Measurements from ENCODE around the gene ELFN1.

The ELFN1 gene

DNA sequence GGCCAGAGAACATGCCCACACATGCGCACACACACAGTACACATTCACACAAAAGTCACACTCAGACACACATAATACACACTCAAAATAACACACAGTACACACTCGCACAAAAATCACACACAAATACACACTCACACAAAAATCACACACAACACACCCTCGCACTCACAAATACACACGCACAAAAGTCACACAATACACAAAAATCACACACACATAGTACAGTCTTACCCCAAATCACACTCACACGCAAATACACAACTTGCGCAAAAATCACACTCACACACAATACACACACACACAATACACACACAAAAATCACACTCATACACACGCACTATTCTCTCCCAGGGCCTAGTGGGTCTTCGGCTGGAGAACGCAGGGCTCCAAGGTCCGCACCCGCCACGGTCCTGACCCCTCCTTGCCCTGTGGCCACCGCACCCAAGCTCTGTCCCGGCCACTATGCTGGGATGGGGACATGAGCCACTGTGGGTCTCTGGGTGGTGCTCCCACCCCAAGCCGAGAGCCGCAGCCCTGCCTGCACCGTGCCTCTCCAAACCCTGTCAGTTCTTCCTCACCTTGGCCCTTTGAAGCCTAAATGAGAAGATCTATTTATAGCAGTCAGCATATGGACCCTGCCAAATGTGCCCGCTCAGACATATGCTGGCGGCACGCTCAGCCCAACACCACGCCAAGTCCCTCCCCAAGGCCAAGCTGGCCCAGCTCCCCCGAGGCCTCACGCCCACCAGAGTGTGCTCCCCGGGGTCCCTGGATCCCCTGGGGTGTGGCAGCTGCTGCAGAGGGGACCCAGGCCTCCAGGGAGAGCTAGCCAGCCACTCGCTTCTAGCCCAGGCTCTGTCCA is 55.9 kb downstream of the ELFN1 start:
- DNase-seq (ENCODE audit: low spot score), result no peak

DNA sequence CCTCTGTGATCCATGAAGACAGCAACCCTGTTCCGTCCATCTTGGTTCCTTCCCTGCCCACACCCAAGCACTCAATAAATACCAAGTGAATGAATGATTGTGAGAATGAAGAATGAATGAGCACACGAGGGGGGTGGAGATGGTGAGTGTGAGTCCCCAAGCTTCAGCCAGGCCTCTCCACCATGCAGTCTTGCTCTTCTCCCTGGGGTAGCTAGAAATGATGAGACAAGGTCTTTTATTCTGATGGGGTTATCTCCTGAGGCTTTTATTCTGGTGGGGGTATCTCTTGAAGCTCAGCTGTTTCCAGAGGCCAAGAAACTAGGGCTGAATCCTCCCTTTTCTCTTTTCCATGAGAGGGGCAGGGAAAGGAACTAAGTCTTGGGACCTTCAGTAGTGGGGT is 57.0 kb downstream of the ELFN1 start:
- no peak for DNase-seq (ENCODE audit: low spot score)

DNA sequence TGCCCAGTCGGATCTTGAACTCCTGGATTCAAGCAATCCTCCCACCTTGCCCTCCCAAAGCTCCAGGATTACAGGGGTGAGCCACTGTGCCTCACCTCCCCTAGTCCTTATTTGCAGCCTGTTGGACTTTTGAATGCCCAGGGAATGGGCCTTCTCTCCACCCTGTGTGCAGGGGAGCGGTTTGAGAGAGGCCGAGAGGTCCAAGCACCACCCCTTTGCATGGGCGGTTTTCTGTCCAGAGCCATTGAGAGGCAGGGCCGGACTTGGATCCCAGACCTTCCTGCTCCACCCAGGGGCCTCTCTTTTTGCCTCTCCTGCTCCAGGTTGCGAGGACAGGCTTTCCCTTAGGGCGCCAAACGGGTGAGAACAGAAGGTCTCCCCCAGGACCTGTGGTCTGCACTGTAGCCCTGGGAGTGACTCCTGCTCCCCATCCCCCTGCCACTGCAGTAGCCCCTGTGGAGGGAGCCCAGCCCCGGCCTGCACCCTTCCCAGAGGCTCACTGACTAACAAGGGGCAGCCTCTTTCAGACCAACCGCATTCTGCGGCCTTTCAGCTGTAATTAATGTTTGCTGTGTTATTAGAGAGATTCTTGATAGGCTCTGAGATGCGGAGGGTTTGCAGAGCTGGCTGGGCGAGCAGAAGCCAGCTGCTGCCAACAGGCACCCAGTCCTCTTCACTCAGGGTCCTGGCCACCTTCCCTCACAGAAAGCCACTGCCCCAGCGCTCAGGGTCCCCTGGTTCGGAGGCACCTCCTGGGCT is 57.9 kb downstream of the ELFN1 start:
- DNase-seq (ENCODE audit: low spot score), result no peak

DNA sequence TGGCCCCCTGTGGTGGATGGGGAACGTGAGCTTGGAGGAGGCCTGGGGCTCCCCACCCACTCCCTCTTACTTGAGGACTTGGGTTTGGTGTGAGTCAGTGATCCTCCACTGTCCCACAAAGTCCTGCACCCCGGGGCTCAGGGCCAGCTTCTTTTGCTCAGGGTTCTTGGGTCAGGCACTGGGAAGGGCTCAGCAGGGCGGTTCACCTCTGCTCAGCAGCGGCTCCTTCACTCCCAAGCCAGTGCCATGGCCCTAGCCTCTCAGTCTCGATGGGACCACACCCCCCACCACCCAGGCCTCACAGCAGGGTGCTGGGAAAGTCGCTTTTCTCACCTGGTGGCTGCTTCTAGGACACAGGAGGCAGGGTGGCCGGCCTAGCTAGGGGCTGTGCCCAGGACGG is 59.1 kb downstream of the ELFN1 start:
- DNase-seq (ENCODE audit: low spot score), result no peak

DNA sequence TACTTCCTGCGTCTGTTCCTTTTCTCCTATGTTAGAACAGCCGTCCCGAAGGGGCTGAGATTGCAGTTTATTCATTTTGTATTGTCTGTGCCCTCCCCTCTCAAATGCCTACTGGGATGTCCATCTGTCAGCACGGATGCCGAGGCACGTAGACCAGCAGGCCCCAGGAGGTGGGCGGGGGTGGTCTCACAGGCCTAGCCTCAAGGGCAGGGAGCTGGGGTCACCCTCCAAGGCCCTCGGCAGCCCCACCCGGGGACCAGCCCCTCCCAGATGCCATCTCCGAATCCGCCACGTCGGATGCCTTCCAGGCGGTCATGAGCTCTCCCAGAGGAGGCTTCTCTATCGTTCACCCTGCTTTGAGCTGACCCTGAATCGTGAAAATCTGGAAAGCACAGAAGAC is 59.7 kb downstream of the ELFN1 start:
- DNase-seq (ENCODE audit: low spot score), result no peak

DNA sequence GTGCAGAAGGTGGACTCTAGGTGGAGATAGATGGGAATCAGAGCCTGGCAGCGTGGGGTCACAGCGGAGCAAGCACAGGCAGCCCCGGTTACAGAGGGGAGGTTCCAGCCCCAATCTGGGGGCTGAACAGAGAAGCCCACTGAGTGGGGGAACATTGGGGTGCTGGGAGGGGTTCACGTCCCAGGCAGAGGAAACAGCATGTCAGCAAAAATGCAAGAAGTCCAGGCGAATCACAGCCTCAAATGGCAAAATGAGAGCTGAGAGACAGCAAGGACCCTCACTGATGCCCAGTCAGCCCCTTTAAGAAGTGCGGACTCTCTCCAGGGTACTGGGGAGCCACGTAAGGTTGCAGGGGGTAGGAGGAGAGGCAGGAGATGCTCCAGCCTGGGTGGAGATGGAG is 62.0 kb downstream of the ELFN1 start:
- no peak for DNase-seq (ENCODE audit: low spot score)

DNA sequence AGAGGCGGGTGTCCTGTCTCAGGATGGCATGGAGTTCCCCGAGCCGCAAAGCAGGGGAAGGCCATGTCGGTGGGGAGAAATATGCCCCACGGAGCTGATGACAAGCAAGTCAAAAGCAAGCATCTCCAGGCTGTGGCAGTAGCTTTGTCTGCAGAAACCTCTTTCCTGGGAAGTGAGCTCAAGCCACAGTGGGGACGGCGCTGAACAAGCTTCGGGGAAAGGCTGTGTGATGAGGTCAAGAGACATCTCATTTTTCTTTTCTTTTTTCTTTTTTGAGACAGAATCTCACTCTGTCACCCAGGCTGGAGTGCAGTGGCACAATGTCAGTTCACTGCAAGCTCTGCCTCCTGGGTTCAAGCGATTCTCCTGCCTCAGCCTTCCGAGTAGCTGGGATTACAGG is 62.6 kb downstream of the ELFN1 start:
- DNase-seq (ENCODE audit: low spot score), result no peak

DNA sequence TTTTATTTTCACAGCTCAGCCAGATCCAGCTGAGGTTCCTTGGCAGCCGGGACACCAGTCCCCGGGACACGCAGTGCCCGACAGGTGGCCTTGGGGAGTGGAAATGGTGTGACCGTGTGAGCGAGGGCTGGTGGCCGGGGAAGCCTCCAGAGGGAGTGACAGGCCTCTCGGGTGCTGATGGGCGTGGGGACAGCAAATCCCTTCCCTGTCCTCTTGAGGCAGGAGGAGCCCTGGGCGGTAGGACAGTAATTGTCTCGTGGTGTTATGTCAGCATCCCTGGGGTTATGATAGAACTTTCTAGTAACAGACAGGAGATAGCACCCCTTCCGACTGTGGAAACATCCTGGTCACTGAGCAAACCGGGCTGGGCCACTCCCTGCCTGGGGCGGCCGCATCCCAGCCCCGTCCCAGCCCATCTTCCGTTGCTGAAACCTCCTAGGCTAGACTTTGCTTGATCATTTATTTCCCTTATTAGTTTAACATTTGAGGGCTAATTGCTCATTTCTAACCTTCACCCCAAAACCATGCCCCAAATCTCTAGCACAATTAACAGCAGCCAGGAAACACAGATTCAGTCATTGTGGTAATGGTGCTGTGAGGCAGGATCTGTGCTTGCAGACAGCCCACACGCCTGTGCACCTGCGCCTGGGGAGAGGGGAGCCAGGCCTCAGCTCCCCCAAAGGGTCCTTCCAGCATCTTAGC is 63.3 kb downstream of the ELFN1 start:
- no peak for DNase-seq (ENCODE audit: low spot score)

DNA sequence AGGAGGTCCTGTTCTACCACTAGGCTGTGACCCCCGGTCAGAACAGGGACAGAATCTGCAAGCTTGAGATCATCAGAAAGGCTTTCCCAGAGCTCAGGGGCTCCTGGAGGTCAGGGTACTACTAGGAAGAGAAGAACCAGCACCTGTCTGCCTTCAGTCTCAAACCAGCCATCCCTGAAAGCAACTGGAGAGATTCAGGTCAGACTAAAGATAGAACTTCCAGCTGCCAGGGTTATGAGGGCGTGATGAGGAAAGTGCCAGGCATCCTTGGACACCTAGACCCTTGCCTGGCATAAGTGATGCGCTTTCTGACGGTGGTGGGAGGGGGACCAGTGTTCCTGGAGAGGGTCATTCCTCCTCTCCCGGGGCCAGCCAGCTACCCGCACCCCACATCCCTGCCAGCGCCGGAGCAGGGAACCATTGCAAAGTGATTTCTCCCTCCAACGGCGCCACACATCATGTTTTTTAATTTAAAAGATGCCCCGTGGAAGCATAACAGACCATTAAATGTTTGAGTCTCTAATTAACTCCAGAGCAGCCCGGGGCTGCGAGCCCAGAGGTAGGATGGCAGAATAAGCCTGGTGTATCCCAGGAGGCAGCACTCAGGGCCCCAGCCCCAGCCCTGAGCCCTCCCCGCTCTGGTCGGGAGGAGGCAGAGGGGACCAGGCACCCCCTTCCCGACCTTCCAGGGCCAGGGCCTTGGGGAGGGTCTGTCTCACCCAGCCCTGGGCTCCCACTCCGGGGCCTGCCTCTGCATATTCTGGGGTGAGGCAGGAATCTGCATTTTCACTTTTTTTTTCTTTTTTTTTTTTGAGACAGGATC is 64.0 kb downstream of the ELFN1 start:
- DNase-seq (ENCODE audit: low spot score), result no peak

DNA sequence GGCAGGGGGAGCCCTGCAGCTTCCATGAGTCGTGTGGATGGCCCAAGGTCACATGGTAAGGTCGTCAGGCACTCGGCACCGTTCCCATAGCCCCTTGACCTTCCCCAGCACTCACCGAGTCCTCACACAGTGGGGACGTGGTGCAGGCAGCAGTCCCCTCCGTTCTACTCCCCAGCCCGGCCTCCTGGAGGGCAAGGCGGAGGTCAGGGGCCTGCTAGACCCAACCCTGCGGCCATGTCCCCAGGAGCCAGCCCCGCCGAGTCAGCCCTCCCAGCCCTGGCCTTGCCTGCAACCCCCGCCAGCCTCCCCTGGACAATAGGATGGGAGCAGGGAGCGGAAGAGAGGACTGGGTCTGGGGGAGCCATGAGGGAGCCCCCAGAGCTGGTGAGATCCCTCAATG is 65.2 kb downstream of the ELFN1 start:
- no peak for DNase-seq (ENCODE audit: low spot score)

DNA sequence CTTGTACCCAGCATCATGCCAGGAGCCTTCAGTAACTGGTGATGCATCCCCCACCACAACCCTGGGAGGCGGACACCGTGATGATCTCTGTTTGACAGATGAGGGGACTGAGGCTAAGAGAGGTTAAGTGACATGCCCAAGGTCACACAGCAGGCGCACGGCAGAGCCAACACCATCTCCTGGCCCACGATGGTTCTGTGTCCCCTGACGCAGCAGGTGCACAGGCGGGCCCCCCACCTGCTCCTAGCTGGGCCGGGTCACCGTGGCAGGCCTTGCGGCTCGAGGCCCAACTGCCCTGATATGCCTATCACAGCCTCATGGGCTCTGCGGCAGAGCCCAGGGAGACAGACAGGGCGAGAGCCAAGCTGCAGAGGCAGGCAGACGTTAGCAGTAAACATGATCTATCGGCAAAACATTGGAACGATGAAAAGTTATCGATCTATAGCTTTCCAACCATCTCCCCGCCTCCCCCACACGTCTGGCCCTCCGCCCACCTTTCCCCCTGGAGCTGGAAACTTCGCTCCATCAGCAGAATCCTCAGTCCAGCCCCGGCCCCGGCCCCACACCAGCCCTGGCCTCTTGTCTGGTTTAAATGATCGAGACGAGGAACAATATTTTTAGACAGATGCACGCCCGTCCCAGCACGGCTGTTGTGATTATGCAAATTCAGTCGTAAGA is 65.9 kb downstream of the ELFN1 start:
- DNase-seq (ENCODE audit: low spot score), result no peak

DNA sequence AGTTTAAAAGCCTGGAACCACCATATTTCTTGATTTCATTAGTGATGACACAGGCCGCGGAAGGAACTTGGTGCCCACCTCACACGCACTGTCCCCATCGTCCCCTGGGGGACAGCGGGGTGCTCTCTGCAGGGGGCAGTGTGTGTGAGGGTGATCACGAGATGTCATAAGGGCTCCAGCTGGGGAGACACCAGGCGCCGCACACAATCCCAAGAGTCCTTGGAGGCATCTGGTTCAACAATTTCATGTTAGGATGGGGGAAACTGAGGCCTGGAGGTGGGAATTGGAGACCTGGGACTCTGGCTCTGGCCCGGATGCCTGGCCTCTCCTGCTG is 66.4 kb downstream of the ELFN1 start:
- DNase-seq (ENCODE audit: low spot score), result no peak

DNA sequence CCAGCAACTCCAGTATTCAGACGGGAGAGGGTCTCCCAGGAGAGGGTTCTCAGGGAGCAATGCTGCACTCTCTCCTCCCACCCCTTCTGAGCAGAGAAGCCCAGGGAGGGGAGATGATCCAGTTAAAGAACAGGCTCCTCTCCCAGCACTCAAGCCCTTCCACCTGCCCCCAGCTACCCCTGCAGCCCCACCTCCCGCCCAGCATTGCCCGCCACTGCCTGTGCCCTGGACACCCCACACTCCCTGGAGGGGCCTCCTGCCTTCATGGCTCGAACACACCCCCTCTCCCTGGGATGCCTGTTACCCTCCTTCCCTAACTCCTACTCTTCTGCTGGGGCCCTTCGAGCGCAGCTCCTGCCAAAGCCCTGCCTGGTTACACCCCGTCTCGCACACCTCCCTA is 66.8 kb downstream of the ELFN1 start:
- no peak for DNase-seq (ENCODE audit: low spot score)

DNA sequence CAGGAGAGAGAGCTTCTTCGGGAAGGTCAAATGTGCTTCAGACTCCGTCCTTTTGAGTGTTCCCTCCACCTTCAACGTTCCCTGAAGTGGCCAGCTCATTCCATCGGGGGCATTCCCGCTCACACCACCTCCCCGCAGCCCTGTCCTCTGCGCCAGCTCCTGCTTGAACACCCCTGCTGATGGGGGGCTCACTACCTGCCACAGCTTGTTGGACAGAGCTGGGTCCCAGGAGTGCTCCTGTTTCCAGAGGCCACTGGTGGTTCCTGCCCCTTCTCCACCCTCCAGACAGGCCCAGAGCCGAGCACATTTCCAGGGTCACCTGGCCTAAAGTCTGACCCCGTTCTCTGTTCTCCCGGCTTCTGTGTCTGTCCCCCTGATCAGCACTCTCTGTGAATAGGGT is 67.4 kb downstream of the ELFN1 start:
- no peak for DNase-seq (ENCODE audit: low spot score)

DNA sequence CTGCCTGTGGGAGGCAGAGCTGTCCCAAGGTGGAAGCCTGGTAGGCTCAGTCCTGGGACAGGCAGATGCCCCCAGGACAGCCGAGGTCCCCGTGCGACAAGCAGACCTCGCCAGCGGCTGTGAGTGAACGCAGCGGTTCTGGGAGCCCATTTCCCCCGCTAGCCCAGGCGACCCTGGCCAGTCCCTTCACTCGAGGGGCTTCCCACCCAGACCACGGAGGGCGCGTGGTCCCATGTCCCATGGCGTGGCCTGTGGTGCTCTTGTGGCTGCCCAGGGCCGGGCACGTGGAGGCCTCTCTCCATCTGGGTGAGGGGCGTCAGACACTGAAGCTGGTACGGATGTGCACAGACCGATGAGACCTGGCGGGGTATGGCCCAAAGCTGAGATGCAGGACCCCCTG is 67.9 kb downstream of the ELFN1 start:
- DNase-seq (ENCODE audit: low spot score), result no peak

DNA sequence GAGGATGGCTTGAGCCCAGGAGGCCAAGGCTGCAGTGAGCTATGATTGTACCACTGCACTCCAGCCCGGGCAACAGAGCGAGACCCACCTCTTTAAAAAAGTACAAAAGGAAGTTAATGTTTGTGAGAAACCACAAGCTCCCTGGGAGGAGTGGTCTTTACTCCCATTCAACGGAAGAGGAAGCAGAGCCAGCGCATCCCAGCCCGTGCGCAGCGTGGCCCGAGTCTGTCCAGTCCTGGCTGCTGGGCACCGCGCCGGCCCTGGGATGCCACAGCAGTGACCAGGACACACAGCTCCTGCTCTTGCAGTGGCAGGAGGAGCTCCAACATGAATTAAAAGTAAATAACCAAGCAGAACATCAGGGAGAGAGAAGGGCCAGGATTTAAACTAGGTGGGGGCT is 68.4 kb downstream of the ELFN1 start:
- DNase-seq (ENCODE audit: low spot score), result no peak

DNA sequence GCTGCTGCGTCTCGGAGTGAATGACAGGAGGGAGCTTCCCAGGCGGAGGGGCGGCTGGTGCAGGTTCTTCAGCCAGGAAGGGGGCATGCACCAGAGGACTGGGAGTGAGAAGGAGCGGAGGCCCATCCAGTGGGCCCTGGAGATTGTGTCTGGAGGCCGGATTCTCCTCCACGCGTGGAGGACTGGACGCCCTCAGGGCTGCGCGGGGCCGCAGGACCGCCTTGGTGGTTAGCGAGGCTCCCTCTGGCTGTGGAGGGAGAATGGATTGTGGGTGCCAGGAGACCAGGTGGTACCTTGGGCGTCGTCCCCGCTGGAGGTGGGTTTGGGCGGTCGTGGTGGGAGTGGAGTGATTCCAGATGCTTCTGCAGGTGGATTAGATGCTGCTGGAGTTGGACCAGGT is 68.9 kb downstream of the ELFN1 start:
- DNase-seq (ENCODE audit: low spot score), result no peak

DNA sequence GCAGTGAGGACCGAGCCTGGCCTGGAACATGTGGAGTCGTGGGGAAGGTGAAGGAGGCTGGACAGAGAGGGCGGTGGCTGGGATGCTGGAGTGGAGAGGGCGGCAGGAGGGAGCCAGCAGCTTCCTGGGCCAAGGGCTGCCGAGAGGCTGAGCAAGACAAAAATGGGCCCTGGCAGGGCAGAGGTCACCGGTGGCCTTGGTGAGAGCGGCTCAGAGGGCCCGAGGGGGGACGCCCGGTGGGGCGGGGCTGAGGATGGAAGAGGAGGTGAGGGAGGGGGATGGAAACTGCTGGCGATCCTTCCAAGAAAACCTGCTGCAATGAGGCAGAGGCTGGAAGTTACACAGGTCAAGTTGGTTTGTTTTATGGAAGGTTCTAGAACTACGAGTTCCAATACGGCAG is 69.5 kb downstream of the ELFN1 start:
- DNase-seq (ENCODE audit: low spot score), result no peak

DNA sequence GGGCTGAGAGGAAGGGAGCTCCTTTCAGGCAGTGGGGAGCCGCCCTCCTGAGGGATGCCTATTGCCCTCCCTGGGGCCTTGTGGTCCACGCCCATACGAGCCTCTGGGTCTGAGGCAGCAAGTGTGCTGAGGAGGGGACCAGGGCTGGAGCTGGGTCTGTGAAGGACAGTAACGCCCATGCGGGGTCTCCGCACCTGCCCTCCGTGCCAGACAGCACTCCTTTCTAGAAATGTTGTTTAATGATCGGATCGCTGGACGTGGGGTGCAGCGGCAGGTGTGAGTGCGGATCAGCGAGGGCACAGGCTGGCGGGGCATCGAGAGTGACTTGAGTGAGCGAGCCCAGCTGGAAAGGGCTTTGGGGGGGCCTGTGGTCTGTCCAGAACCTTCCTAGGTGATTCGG is 70.1 kb downstream of the ELFN1 start:
- DNase-seq (ENCODE audit: low spot score), result no peak

DNA sequence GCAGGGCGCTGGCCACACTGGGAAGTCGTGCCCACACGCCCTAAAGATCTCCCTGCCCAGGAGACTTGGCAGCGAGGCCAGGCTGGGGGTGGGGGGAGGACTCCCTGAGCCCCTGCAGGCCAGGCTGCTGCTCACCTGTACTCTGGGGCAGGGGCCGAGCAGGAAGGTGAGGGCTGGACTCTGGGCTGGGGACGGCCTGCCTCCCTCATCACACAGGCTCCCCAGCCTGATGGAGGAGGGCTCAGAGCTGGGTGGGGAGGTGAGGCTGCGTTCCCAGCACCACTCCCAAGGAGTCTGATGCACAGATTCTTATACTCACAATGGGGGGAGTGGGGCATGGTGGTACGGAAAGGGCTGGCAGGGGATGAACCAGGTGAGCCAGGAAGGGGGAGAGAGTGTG is 71.2 kb downstream of the ELFN1 start:
- DNase-seq (ENCODE audit: low spot score), result no peak

DNA sequence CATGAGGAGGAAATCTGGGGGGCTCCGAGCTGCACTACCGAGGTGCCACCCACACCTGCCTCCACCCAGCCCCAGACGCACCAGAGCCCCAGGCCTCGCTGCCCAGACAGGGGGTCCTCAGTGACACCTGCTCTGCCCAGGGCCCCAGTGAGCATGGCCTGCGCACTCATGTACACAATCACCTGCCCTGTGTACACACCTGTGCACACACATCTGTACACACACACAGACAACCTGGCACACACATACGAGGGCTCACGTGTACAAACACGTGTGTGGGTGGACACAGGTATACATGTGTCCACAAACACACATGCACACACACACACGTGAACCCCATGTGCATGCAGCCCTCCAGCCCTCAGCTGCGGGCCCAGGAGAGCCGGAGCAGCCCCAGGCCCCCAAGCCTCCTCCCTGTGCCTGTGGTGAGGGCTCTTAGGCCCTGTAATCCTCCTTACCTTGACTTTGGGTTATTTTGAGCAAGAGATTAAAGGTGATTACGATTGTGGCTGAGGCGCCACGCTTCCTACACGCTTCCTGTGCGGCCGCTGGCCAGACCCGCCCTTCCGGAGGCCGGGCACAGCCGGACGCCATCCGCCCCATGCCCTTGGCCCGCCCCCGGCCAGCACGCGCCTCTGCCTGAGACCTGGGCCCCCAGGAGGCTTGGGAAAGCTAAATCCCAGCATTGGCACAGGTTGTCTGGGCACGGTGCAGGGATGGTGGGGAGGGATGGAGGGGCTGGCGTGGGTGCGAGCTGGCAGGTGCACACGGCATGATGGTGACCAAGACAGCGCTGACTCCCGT is 71.9 kb downstream of the ELFN1 start:
- DNase-seq (ENCODE audit: low spot score), result no peak
